SW 1271 (cell line): ENCODE results near the gene GPRIN1.

Experiments
- DNase-seq, 2 experiments: peaks; one replicate each; lab custom pipeline; 2025; lab: John Stamatoyannopoulos, UW

Gene GPRIN1

DNA sequence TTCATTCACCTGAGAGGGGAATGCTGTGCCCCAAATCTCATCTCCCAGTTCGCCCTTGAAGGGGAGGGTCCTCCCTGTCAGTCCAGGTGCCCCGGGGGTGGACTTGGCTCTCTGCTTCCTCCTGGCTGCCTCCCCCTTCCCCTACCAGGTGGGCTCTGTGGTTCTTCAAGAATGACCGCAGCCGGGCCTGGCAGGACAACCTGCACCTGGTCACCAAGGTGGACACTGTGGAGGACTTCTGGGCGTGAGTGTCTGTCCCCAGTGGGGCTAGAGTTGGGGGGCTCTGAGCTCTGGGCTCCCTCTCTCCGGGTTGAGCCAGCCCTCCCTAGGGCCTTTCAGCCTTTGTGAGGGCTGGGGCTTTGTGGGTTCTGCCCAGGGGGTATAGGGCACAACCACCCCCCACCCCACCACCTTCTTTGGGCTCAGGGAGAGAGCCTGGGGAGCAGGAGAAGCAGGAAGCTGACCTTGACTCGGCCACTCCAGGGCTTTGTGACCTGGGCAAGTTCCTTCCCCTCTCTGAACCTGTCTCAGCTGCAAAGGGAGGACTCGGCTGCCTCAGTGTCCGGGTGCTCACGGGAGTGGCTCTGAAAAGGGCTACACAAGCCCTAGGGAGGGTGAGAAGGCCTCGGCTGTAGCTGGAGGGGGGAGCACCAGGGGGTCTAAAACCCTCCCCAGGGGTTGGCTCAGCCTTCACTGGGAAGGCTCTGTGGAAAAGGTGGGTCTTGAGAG is 33.7 kb upstream of the GPRIN1 start:
- DNase-seq: no peak

DNA sequence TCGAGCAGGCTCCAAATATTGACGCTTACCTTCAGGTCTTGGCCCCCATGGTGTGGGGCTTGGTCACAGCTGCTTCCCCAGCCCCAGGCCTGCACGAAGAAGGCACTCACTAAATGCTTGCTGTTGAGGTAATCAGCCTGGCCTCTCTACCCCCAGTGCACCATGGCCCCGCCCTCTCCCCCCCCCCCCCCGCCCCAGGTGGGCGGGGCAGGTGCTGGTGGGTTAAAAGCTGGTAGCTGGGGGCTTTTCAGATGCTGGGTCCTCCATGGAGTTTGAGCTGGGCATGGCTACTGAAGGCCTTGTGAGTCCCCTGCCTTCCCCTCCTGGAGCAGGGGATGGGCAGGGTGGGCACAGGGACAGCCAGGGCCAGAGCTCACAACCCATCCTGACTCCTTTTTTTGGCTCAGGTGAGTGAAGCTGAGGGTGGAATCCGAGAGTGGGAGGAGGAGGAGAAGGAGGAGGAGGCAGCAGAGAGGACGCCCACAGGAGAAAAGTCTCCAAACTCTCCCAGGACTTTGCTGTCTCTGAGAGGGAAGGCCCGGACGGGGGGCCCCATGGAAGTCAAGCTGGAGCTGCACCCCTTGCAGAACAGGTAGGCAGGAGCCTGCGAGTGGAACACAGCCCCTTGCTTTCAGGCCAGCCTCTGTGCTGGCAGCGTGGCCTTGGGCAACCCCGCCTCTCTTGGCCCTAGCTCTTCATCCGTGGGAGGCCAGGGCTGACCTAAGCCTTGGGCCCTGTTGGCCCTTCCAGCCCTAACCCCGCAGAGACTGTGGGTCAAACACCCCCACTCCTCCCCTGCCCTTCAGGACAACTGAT is 32.9 kb upstream of the GPRIN1 start:
- no peak for DNase-seq

DNA sequence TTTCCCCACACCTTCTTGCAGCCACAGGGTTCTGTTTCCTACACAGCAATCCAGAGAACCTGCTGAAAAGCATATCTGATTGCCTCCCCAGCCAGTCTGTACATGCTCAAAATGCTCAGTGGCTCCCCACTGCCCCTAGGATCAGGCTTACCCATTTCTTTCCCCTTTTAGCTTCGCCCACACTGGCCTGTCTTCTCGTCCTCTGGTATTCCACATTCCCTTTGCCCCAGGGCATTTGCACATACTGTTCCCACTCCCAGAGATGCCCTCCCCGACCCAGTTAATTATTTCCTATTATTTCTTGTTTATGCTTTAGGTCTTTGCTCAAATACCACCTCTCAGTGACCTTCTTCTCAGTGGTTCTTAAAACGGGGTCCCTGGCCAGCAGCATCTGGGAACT is 30.7 kb upstream of the GPRIN1 start:
- no peak for DNase-seq

DNA sequence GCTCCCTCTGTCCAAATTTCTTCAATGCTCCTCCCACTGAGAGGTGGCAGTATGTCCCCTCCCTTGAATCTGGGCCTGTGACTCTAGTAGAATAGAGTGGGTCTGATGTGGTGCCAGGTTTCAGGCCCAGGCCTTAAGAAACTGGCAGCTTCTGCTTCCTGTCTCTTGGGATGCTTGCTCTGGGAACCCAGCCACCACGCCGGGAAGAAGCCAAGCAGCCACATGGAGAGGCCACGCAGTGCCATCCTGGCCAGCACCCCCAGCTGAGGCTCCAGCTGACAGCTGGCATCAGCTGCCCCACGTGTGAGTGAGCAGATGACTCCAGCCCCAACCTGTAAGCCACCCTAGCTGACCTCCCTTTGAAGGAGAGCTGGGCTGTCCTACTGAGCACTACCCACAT is 30.0 kb upstream of the GPRIN1 start:
- no peak for DNase-seq

DNA sequence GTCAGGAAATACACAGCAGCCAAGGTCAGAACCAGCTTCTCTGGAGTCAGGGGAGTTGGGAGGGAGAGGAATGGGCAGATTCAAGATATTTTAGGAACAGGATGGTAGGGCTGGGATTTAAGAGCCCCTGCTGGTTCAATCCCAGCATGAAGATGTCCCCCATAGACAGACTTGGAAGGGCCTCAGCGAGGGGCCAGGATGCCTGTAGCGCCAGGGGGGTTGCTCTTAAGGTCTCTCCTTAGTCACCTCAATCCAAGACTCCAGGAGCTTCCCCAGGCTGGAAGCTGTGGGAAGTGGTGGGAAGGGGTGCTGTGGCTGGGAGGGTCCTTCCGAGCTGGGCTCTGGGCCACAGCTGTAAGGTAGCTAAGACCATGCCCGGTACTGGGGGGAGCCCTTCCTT is 29.3 kb upstream of the GPRIN1 start:
- DNase-seq: no peak

DNA sequence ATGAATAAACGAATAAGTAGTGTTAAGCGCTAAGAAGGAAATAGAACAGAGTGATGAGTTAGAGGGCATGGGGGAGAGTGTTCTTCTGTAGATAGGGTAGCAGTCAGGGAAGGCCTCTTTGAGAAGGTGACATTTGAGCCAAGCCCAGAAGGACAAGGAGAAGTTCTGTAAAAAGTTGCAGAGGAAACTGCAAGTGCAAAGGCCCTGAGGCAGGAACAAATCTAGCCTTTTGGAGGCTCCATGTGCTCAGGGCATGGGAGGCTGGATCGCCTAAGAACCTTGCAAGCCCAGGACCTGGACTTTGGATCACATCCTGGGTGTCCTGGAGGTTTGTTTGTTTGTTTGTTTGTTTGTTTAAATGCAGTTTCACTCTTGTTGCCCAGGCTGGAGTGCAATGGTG is 28.5 kb upstream of the GPRIN1 start:
- no peak for DNase-seq

DNA sequence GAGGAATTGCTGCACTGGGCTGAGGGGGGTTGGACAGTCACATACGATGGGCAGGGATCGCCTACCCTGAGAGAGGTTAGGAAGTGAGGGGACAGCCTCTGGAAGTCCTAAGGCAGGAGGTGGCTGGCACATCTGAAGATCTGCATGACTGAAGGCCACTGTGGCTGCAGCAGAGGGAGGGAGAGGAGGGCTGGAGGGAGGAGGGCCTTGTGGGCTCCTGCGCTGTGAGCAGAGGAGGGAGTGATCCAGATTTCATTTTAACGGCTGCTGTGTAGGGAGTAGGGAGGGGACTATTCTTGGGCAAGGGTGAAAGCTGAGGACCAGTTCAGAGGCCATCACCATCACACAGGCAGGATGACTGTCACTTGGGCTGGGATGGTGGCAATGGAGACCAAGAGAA is 27.6 kb upstream of the GPRIN1 start:
- DNase-seq: no peak

DNA sequence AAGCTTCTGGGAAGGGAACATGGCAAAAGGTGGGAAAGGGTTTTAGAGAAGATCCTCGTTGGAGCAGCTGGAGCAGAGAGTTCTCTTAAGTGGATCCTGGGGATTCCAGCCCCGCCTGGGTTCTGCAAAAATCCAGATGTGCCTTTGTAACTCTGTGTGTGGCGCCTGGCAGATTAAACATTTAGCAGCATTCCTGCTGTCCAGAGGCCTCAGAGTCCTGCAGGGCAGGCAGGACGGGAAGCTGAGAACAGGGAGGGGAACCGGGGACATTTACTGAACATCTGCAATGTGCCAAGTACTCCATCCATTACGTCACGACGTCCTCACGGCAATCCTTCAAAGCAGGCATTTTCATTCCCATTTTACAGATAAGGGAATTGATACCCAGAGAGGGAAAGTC is 26.5 kb upstream of the GPRIN1 start:
- DNase-seq: no peak

DNA sequence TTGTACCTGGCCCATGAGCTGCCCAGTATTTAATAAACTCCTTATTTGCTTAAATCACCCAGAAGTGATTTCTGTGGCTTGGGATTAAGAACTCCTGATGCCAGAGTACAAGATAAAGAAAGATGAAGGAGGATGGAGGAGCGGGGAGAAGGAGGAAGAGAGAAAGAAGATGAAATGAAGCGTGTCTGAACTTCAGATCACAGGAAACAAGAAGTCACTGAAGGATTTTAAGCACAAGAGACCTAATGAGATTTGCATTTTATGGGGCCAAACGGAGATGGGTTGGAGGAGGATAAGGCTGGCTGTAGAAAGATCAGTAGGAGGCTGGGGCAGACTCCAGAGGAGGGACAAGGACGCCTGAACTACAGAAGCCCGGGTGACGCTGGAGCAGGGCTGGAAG is 23.6 kb upstream of the GPRIN1 start:
- no peak for DNase-seq

DNA sequence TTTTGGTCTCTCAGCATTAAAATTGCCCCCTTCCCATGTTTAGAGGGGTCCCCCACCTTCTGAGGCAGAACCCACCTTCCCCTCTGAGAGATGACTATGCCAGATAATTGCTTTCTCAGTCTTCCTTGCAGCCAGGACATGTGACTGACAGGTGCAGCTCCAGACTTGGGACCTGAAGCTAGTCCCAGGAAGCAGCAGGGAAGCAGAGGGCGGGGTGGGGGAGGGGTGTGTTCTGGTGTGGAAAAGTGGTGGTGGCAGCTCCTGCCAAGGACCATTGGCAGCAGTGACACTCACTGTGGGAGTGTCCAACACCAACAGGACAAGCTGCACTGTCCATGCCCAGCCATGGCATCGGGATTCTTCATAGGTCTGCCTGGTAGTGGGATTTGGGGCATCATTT is 22.8 kb upstream of the GPRIN1 start:
- DNase-seq: no peak

DNA sequence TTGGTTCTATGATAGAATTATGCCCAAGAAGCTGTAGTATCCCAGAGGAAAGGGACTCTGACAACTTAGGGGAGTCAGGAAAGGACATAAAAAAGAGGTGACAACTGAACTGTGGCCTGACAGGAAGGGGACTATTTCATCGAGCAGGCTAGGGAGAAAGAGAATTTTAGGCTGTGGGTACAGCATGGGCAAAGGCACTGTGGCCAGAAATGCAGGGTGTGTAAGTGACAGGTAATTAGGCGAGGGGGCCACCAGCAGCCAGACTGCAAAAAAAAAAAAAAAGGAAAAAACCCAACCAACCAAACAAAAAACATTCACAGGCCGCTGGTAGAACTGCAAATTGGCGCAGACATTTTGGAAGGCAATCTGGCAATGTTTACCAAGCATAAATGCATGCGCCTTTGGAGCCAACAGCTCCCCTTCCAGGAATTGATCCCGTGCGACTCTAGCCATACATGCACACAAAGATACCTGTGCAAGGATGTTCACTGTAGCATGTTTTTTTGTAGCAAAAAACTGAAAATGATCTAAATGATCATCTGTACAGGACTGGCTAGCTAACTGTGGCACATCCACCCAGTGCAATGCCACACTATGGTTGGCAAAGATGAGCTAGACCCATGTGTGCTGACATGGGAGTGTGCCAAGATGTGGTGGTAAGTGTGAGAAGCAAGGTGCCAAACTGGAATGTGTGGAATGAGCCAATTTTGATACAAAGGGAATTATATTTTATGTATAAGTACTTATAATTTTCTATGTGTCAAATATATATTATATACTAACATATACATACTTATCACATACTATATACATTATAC is 21.6 kb upstream of the GPRIN1 start:
- no peak for DNase-seq

DNA sequence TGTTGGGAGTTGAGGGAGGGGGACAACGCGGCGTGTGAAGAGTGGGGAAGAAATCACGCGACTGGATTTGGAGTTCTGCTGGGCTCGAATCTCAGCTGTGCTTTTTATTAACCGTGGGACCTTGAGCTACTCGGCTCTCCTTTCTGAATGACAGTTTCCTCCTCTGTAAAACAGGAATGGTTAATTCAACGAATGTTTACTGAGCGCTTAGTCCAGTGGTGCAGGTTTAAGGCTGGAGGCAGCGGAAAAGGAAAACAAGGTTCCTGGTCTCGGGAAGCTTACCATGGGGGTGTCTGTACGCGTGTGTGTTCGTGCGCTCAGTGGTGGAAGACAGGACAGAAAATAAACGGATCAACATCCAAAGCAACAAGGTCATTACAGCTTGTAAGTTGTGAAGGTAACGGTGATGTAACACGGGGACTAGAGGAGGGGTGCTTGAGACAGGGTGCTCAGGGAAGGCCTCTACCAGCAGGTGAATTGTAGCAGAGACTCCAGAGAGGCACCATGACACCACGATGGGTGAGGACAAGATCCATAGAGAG is 20.8 kb upstream of the GPRIN1 start:
- no peak for DNase-seq

DNA sequence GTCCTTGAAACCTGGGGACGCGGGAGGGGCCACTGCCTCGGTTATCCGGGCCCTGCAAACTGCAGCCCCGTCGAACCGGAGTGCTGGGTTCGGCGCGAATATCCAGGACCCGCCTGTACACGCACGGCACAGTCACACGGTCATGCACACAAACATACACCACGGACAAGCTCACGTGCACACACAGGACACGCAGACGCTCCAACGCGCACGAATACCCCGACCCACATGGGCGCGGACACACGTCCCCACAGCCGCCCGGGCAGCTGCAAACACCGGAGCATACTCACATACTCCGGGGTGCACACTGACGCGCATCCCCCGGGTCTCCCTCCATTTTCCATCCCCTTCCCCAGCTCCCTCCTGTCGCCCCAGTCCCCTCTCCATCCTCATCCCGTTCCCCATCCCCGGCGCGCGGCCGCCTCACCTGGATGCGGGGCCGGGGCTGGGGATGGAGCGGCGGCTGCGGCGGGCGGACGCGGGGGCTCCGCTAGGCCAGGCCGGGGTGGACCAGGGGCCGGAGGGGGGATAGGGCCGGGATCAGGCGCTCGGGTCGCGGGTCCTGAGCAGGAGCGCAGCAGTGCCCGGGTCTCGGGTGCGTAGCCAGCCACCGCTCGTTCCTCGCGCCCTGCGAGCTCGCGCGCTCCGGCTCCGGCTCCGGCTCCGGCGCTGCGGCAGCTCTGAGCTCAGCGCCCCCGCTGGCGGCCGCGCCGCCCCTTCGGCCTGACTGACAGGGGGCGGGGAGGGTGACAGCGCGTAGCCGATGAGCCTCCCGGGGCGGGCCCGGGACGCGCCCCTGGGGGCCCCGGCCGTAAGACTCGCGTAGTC is 20.1 kb upstream of the GPRIN1 start, which contains the start of the genes EIF4E1B and SNCB:
Gene EIF4E1B (plus strand): TSS at position 823 of the 828 bp plus-strand sequence. CDS start 12,113 bp downstream, outside the sequence.
Gene SNCB (minus strand): TSS at position 682 of the 828 bp plus-strand sequence. CDS start 880 bp downstream, outside the sequence.
- peak in 1 of 2 experiments; percentile 15 for DNase-seq

DNA sequence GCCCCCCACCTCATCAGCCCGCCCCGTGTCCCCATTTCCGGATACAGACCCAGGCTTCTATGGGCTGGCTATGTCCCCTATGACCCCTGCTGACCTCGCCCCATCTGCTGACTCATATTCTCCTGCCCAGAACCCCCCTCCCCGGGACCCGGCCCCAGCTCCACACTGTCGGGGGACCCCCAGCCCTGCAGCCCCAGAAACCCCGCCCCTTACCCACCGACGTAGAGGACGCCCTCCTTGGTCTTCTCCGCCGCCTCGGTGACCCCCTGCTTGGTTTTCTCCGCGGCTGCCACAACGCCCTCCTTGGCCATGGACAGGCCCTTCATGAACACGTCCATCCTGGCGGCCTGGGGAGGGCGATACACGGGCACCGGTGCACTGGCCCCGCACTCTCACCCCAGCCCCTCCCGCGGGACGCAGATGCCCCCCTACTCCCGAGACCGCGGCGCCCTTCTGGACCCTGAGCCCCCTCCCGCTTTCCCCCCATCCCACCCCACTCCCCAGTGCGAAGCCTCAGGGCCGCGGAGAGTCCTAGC is 19.4 kb upstream of the GPRIN1 start:
- no peak for DNase-seq

DNA sequence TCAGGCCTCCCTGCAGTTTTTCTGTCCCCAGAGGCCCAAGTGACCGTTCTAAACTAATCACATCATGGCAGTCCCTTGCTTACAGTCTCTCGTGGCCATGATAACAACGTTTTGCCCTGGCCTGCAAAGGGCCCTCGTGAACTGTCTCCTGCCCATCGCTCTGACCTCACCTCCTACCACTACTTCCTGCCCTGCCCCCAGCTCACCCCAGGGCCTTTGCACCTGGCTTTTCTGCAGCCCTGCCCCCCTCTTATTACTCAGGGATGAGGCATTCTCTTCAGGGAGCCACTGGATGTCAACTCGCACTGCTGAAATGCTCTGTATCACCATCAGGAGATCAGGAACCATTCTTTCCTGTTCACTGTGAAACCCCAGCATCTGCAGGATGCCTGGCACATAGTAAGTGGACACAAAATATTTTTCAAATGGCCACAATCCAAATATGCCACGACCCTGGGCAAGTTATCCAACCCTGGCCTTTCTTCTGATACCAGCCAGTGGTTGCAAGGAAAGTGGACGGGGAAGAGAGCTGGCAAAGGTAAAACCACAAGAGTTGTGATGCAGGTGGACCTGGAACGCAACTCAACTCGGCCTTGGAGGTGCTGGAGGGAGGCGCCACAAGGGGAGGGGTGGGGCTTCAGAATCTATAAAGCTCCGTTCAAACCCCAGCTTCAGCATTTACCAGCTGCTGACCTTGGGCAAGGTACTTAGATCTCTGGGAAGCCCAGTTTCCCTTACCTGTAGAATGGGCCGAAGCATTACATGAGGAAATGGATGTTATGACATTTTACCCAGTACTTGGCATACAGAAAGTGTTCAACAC is 18.7 kb upstream of the GPRIN1 start:
- peak in 1 of 2 experiments; percentile 15 for DNase-seq

DNA sequence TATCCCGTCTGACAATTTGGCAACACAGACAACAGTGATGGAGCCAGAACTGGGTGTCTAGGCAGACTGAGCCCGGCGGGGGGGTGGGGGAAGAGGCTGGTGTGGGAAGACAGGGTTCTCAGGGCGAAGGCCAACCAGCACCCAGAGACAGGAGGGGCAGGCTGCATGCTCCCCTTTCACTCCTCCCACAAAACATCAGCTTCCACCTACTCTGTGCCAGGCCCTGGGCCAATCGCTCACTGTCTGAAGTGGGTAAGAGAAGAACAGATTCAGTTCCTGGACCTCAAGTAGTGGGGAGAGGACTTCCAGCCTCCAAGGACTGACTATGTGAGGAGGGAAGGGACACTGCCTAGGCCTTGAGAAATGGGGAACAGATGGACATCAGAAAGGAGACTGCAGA is 17.6 kb upstream of the GPRIN1 start:
- DNase-seq: no peak

DNA sequence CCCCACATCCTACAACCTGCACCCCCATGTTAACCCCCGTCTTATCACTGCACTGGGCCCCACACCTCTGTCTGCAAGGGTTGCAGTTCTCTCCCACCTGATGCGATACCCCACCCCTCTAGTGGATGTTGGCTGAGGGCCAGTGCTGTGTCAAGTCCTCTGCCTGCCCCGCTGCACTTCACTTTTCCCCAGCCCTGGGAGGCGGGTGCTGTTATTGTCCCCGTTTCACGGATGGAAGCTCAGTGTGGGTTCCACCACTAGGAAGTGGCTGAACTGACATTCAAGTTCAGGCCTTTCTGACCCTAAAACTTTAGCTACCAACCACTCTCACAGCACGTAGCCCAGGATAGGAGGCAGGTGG is 16.9 kb upstream of the GPRIN1 start:
- DNase-seq: no peak

DNA sequence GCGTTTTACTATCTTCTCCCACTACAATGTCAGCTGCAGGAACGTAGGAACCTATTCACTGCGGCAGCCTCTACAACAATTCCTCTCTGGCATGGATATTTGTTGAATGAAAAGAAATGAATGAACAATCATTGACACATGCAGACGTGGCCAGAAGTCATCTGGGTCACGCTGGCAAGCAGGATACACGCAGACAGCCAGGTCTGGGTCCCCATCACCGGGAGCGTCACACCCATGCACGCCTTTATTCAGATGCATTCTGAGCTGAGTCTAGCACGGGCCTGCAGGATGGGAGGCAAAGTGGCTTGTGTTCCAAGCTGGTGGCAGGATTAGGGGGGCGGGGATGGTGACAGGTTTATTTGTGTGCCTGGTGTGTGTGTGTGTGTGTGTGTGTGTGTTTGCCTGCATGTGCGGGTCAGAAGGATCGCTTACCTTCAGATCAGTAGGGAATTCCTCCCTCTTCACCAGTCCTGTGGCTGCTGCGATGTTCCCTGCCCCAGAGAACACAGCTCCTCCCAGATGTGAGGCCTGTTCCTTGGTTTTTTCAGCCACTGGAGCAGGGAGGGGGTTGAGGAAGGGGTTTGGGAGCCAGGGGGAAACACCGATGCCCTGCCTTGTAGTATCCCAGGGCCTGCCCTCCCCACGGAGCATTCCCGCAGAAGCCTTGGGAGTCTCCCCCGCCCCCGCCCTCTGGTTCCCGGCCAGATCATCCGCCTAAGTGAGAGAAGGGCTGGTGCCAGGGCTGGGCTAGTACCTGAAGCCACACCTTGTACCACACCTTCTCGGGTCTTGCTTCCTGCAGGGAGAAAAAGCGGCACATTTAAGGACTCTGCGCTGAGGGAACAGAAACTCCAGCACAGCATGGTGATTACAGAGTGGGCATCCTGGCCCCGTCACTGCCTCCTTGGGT is 16.3 kb upstream of the GPRIN1 start:
- DNase-seq: no peak

DNA sequence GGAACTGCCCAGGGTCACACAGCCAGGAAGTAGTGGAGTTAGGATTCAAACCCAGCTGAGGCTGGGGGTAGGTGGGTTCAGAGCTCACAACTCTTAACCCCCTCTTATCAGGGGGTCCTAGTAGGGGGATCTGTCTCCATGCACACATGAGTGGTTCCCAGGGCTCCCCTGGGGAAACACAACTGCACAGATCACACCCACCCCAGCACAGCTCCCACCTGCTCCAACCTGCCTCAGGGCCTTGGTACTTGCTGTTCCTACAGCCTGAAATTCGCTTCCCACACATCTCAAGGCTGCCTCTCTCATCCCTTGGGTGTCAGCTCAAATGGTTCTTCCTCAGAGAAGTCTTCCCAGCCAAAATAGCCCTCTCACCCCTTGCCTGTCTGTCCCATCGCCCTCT is 15.6 kb upstream of the GPRIN1 start:
- no peak for DNase-seq
